NB4 (cell line): ENCODE results near the gene GSS.

Experiments
- CTCF ChIP-seq: IDR thresholded peaks from one replicate; pipeline ENCODE4 v1.5.1; 2012; ENCODE audit warnings: low read depth, low read length
- MAX ChIP-seq: IDR thresholded peaks from 2 replicates; pipeline ENCODE4 v1.6.1; 2011; ENCODE audit warnings: low read depth, low read length
- MYC ChIP-seq: IDR thresholded peaks from 2 replicates; pipeline ENCODE4 v1.6.1; 2011; ENCODE audit warnings: low read depth, low read length
- POLR2A ChIP-seq: IDR thresholded peaks from 2 replicates; pipeline ENCODE4 v1.6.1; 2011; ENCODE audit warnings: mild to moderate bottlenecking; ENCODE audit not compliant: insufficient read length; ENCODE audit errors: extremely low read depth

- no peak for TF ChIP-seq CTCF
- no peak for TF ChIP-seq MAX
- no peak for TF ChIP-seq POLR2A
- TF ChIP-seq MYC: no peak
Measured at GRCh38 chr20:34896086-34896621, 59.5 kb downstream of the GSS start.
